ENCODE results near the gene CEP72. TPM values are rescaled to one million over a fixed set of nuclear protein-coding genes. Genes with fewer than 3 reads are reported as not detected.

CEP72 gene
- total RNA-seq, 4 donors from 2014 or later, result 2.7 to 8.6 (median 4.0) TPM

DNA sequence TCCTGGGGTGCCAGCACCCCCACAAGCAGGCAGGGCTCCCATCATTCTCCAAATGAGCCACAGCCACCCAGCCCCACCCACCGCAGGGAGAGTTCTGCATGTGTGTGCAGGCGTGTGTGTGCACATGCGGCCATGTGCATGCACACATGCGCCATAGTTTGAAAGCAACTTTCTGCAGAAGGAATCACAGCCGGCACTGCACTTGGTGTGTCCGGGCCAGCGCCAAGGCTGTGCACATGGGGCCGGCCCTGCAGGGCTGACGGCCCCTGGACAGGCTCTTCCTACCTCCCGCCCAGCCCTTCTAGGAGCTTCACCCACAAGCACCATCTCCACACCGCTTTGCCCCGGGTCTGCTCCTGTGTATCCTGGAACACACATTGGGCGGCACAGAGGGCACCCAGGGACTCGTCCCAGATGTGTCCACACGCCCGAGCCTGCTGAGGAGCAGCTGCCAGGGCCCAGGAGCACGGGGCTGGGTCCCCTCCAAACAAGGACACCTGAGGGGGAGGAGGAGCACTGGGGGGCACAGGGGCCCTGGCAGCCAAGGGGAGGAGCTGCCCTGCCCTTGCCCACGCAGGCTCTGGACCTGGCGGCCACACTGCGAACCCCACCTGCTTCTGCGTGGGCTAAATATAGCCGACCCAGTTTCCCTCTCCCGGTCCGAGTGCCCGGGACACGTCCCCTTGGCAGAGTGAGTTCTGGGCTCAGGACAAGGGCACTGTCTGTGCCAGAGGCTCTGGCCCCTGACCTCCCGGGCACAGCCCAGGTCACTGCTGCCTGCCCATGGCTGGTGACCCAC lies 61.9 kb downstream of the CEP72 start:
- Histone ChIP-seq H3K4me3 (no peak overlapping the region), H3K27me3 (no peaks in the 10 kb centered on the region), H3K36me3 (no peaks in the 10 kb centered on the region), H3K9me3 (no peaks in the 10 kb centered on the region), H3K27ac (peak overlapping the region in 2 of 4 donors; percentile 1 to 17), H3K4me1 (peaks cover 41 to 56% (median 41%) of the 10 kb centered on the region in 3 donors)
- WGBS, 2 donors, result 5% methylated on average over 4 of the region's 27 CpGs; no CpG with 5 or more reads in 1 of the 2 donors
- intact Hi-C loops (cut with DNase I), result loop anchor here (5.0 kb wide), 1 partner anchor 228 kb away; no protein-coding TSS in a partner anchor
- no peak for DNase-seq
- TF ChIP-seq POLR2A (IDR thresholded peaks at IDR 0.05) (no peak), CTCF (IDR thresholded peaks at IDR 0.05) (no peak)

- H3K36me3 ChIP-seq, result no peaks in the 10 kb centered on the region
- TF ChIP-seq CTCF (IDR thresholded peaks at IDR 0.05) (no peak), POLR2A (IDR thresholded peaks at IDR 0.05) (no peak)
- no peaks in the 10 kb centered on the region for H3K9me3 ChIP-seq
- intact Hi-C loops (cut with DNase I), result loop anchor here (5.0 kb wide), 1 partner anchor 228 kb away; no protein-coding TSS in a partner anchor
- no peak overlapping the region for H3K4me3 ChIP-seq
- WGBS, 2 donors, result 50% methylated on average over 1 of the region's 7 CpGs; no CpG with 5 or more reads in 1 of the 2 donors
- no peaks in the 10 kb centered on the region for H3K27me3 ChIP-seq
- DNase-seq, result no peak
- peaks cover 38 to 50% (median 41%) of the 10 kb centered on the region in 3 donors for H3K4me1 ChIP-seq
- H3K27ac ChIP-seq, result peak overlapping the region in 1 of 4 donors; percentile 17
Observed at GRCh38 chr5:674630-675011, 62.5 kb downstream of the CEP72 start.

- no peak overlapping the region for H3K27ac ChIP-seq
- peaks cover 38 to 43% (median 41%) of the 10 kb centered on the region in 3 donors for H3K4me1 ChIP-seq
- intact Hi-C loops (cut with DNase I), result no loop called here
- no peak overlapping the region for H3K4me3 ChIP-seq
- no peaks in the 10 kb centered on the region for H3K9me3 ChIP-seq
- H3K27me3 ChIP-seq, result no peaks in the 10 kb centered on the region
- no peaks in the 10 kb centered on the region for H3K36me3 ChIP-seq
- 82 to 92% methylated on average over 6 to 8 of the region's 20 CpGs for WGBS, 2 donors
- no peak for DNase-seq
- TF ChIP-seq CTCF (IDR thresholded peaks at IDR 0.05) (no peak), POLR2A (IDR thresholded peaks at IDR 0.05) (no peak)
Observed at GRCh38 chr5:675111-675870, 63.2 kb downstream of the CEP72 start.

- WGBS, 2 donors, result 83 to 92% methylated on average over 15 to 26 of the region's 36 CpGs
- Histone ChIP-seq H3K9me3 (no peaks in the 10 kb centered on the region), H3K4me3 (no peak overlapping the region), H3K27me3 (no peaks in the 10 kb centered on the region), H3K4me1 (peaks cover 36 to 38% (median 37%) of the 10 kb centered on the region in 3 donors), H3K27ac (no peak overlapping the region), H3K36me3 (no peaks in the 10 kb centered on the region)
- intact Hi-C loops (cut with DNase I), result no loop called here
- TF ChIP-seq CTCF (IDR thresholded peaks at IDR 0.05) (no peak), POLR2A (IDR thresholded peaks at IDR 0.05) (no peak)
- DNase-seq, result no peak
Observed at GRCh38 chr5:675871-676698, 63.9 kb downstream of the CEP72 start.
